H1 (cell line): ENCODE results near the gene SIX5. TPM values are rescaled to one million over a fixed set of nuclear protein-coding genes. Genes with fewer than 3 reads are reported as not detected.

ENCODE experiments used
- MAFK ChIP-seq: IDR thresholded peaks from 2 replicates; pipeline ENCODE4 v1.6.1; 2012; ENCODE audit warnings: low read depth, mild to moderate bottlenecking, improper control_type of control experiment, low read length
- polyA plus RNA-seq, 7 experiments: library from polyadenylated mRNA; depleted of rRNA in 3 of 7; stranded (reverse) in 5 of 7; unstranded in 2 of 7; fragments of >200 nt in 5 of 7; fragments of 200-250 nt in 2 of 7; gene quantifications; 1 replicate in 5 of 7; 2 replicates in 1 of 7; 4 replicates in 1 of 7; pipeline versions ENCODE4 v1.2.1 to v1.2.3, GENCODE V29; 2011 to 2013; ENCODE audit warnings: missing spikeins in 2 of 7, mixed read lengths in 2 of 7
- total RNA-seq: library from RNA; stranded (reverse); fragmentation: NEBNext Ultra II Directional; extraction: Animal tissue kit (Norgen Biotek cat#: 25700); gene quantifications from 2 replicates; pipeline ENCODE4 v1.2.1, GENCODE V29; 2021

The SIX5 gene
- total and polyA plus RNA-seq, 2 of the 8 experiments (the other 6 are each of a cell fraction or from before 2014, with no cell fraction given): 20.9 to 24.2 TPM

- TF ChIP-seq MAFK: peak; percentile 86
- TF ChIP-seq, all 59 proteins: peak for 2
Observed at GRCh38 chr19:45809643-45810159, 40.6 kb upstream of the SIX5 start (continued).
